GM19328 (cell line): ENCODE measurements around the gene SLC4A11.

Source experiments
- ATAC-seq: cut with Tn5 transposase; IDR thresholded peaks from one replicate; pipeline ENCODE4 v1.9.1; 2021; ENCODE audit warnings: mild to moderate bottlenecking, moderate library complexity; ENCODE audit not compliant: unreplicated experiment

The SLC4A11 gene

DNA sequence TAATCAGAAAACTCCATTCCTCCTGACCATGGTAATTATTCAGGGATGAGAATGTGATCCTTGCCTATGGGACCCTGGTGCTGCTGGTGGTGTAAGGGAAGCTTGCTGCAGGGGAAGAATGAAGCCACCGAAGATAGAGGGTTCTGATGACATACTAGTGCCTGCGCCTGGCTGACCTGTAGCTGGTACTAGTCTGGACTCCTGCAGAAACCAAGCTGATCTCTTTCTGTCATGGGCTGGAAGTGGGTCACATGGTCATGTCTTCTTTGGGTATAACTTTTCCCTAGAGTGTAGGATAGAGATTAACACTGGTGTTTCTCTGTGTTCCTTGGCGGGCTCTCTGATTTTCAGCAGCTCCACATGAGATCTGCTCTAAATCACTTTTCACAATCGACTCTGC lies 8.6 kb upstream of the SLC4A11 start:
- ATAC-seq, result no peak

DNA sequence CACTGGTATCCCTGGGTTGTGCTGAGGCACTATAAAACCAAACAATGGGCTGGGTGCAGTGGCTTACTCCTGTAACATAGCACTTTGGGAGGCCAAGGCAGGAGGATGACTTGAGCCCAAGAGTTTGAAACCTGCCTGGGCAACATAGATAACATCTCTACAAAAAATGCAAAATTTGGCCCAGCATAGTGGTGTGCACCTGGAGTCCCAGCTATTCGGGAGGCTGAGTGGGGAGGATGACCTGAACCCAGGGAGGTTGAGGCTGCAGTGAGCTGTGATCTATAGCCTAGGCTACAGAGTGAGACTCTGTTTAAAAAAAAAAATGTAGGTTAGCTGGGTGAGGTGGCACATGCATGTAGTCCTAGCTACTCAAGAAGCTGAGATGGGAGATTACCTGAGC lies 7.7 kb upstream of the SLC4A11 start:
- ATAC-seq, result no peak

DNA sequence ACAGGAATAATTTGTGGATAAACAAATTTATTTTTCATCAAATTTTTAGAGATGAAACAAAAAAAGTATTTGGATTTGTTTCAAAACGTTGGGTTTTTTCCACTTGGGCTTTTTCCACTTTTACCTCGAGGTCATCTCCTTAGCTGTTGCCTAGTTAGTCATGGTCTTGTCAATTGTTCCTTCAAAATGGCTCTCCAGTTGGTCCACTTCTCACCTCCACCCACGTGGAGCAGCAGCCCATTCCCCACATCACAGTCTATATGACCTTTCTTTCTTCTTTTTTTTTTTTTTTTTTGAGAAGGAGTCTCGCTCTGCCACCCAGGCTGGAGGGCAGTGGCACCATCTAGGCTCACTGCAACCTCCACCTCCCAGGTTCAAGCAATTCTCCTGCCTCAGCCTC lies 6.7 kb upstream of the SLC4A11 start:
- no peak for ATAC-seq

DNA sequence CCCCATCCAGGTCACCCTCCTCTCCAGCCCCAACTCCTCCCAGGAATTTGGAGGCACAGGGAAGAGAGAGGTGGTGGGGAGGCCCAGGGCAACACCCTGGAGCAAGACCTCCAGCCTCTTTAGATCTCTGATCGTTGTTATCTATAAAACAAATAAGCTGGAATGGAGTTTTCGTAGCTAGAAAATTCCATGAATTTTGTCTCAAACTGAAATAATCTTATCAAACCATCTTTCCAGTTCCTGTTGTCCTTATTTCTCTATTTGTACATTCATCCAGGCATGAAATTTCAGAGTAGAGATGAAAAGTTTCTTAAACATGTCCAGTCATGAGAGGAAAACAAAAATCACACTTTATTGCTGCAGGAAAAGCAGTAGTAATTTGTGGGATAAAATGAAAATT lies 6.2 kb upstream of the SLC4A11 start:
- no peak for ATAC-seq

DNA sequence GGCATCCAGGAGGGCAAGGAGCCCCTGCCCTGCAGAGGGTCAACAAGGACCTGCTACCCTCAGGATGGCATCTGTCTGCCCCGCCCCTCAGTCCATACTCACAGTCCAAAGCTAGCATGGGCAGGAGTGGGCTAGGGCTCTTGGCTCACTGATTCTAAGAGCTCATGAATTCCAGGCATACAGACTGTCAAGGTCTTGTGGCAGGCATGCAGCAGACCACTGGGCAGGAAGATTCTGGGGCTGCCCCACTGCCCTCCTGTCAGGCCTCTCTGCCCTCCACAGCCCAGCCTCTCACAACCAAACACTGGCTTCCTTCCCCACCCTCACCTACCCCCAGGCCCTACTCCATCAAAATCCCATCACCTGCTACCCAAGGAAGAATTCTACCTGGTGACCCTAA lies 5.6 kb upstream of the SLC4A11 start:
- ATAC-seq, result no peak

DNA sequence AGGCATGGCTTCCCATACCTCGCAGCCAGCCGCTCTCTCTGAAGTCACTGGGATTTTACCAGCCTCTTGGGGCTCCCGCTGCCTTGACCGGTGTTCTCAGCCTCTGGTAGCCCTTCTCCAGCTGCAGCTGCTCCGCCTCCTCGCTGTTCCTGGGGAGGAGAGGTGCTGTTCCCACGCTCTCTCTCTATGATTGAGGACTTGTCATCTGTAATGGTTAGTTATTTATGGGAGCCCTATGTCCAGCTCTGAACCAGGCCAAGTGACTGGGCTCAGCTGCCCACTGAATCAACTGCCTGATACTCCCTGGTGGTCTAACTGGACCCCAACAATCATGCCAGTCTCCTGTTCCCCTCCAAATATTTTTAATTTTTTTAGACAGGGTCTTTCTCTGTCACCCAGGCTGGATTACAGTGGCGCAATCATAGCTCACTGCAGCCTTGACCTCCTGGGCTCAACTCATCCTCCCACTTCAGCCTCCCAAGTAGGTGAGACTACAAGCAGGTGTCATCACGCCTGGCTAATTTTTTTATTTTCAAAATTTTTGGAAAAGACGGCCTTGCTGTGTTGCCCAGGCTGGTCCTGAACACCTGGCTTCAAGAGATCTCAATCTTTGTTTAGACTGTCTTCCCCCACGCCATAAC lies 4.8 kb upstream of the SLC4A11 start:
- no peak for ATAC-seq

DNA sequence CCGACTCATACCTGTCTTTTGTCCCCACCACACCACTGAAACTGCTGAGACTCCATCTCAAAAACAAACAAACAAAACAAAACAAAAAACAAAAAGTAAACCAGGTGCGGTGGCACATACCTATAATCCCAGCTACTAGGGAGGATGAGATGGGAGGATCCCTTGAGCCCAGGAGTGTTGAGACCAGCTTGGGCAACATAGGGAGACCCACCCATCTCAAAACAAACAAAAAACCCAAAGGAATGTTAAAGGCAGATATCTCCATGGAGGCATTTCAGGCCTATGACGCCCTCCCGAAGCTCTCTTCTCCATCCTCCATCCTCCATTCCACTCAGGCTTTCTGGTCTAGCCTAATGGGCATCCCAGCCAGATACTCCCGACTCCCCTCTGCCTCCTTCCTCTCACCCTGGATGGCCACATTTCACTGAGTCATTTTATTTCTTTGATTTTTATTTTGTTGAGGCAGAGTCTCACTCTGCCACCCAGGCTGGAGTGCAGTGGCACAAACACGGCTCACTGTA lies 3.2 kb upstream of the SLC4A11 start:
- ATAC-seq, result no peak

DNA sequence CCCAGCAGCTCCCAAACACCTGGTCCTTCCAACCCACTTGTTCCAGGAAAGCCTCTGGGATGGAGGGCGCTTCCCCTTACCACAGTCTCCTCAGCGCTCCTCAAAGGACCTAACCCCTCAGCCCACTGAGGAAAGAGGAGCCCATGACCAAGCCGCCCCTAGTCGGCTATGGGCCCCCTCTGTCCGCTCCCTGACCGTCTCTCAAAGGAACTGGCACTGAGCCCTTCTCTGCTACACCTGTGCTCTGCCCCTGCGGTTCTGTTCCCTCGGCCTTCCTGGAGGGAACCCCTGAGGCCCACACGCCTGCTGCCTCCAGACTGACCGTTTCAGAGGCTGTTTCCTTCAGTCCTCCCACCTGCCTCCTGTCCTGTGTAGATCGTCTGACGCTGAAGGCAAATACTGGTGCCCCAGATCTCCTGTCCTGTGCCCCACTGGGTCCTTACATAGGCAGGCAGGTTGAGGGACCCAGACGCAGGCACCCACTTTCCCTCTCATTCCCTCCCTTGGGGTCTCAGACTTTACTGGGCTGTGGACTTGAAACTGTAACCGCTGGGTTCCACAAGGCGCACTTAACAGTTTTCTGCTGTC lies 1.9 kb upstream of the SLC4A11 start:
- no peak for ATAC-seq

DNA sequence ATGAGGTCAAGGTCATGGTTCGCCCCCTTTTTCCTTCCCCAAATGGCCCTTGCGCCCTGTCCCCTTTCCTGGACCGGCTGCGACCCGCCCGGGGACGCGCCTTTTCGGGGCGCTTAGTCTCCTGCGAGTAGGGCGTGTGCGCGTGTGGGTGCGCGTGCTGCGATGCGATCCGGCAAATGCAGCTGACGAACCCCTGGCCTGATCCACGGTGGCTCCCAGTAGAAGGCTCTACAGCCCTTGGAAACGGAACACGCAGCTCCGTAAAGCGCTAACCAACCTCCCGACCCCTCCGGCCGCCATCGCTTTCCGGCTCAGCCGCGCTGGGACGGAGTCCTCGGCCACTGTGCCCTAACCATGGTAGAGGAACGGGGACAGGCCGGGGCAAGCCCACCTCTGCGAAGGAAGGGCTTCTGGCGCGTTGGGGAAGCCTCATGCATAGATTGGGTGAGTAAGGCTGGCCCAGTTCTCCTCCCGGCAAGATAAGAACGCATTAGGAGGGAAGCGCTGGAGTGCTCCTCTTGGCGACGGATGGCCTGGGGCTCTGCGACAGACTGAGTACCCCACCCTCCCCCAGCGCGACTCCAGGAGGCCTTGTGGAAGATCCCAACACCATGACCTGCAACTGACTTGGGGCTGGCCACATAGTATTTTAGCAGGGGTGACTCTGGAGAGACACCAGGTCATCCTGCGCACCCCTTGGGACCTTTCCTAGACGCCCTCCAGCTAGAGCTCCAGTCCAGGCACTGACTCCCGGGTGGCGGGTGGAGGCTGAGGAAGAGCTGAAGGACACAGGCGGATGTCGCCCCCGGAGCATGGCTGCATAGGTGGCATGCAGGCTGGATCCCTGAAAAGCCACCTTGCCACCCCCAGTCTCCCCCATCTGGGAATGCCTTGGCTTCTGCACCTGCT lies 1.1 kb upstream of the SLC4A11 start:
- ATAC-seq, result no peak

DNA sequence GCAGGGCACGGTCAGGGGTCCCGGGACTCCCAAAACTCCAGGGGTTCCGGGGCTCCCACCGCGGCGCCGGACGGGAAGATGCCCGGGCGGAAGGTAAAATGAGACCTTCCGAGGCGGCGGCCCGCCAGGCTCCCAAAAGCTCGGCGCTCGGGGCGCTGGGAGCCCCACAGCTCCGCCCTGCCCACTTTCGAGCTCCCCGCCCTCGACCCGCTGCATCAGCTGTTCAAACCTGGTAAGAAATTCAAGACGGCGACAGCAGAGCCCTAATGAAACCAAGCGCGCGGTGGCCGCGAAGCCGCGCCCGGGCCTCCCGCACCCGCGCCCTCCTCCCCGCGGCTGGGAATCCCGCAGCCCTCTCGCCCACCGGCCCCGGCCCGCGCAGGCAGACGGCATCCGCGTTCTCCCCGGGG lies 369 bp downstream of the SLC4A11 start:
- ATAC-seq, result no peak

DNA sequence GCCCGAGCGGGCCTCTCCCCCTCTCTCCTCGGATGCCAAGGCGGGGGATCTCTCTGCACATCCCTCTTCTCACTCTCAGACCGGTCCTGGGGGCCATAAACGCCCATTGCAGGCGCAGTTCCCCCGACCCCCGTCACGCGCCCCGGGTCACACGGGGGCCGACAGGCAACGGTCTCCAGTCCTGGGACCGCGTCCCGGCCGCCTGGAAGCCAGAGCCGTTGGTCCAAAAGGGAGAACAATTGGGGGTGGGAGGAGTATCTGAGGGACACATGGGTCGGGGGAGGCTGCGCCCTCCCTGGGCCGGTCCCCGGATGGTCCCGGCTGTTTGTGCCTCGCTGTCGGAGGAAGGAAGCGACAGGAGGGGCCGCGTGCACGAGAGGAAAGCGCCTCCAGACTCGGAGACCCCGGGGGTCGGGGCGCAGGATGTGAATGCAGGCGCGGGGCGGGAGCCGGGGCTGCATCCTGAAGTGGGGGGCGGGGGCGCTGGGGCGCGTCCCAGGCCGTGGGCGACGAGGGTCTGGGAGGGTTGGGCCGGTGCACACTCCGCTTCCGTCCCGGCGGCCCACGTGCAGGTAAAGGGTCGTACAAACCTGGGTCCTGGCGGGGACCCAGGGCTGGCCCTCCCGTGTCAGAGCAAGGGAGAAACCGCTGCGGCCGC lies 903 bp downstream of the SLC4A11 start:
- no peak for ATAC-seq

DNA sequence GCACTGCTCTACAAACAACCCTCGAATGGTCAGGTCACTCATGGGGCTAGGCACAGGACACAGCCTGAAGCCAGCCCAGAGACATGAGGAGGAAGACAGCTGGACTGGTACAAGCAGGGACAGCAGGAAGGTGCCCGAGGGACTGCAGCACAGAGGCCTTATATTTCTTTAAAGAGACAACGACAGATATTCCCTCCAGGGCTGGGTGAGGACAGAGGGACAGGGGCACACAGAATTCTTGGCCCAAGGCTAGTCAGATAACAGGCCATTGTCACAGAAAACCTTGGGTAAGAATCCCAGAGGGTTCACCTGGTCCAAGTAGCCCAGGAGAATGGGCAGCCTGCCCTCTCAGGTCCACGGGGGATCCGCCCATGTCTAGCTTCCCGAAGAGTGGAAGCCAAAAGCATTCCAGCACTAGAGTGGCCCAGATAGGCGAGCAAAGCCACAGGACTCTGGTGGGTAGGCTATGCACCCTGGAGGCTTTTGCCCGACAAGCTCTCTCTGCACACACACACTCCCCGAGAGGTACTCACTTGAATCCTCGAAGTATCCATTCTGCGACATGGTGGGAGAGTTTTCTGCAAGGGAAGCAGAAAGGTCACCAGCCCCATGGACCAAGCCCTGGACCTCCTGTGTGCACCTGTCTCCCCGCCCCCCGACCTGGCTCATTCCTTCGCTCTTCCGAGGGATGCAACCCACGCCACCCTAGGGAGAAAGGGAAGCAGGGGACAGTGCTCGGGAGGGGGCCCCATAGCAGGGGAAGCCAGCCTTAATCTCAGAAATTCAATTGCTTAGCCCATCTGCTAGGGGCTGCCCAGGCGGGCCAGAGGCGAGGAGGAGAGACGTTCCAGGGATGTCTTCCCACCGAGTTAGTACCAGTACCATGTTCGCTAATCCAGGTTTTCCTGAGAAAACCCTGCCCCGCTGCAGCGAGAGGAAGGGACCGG lies 1.7 kb downstream of the SLC4A11 start:
- ATAC-seq, result no peak

DNA sequence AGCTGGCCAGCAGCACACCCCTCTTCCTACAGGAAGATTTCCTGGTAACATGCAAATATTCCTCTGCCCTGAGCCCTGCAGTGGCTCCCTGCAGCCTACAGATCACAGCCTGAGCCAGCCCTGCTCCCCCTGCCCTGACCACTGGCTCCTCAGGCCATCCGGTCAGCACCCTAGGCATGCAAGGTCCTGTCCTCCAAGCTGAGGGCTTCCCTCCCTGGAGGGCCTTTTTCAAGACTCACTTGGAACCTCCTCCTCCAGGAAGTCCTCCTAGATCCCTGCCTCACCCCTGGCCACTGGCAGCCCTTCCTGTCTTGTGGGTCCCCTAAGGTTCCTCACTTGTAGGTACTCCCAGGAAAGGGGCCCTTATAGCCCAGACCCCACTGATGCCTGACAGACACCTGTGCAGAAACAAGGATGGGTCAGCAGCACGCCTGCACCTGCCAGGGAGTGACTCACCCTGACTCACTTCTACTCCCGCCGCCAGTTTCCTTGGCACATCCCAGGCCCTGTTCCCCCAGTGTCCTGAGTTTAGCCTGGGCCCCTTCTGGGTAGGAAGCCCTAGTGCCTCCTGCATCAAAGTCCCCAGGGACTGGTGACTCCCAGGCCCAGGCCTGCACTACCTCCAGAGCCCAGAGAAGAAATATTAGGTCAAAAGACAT lies 3.2 kb downstream of the SLC4A11 start:
- no peak for ATAC-seq

DNA sequence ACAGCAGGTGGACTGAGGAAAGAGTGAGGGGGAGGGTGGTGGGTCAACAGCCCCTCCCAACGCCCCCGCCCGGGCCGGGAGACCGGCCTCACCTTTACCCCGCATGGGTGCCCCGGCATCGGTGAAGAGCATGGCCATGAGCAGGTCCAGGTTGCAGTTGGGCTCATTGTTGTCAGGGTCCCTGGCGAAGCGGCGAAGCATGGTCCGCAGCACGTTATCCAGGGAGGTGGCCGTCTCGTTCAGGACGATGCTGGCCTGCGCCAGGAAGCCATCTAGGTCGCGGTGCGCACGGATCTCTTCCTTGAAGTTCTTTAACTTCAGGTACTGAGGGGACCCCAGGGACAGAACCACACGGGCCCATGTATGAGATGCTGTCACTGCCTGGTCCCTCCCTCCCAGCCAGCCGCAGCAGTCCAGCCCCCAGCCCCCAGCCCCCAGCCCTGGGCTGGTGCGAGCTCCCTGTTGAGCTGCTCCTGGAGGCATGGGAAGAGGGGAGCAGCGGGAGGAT lies 4.9 kb downstream of the SLC4A11 start:
- ATAC-seq, result no peak

DNA sequence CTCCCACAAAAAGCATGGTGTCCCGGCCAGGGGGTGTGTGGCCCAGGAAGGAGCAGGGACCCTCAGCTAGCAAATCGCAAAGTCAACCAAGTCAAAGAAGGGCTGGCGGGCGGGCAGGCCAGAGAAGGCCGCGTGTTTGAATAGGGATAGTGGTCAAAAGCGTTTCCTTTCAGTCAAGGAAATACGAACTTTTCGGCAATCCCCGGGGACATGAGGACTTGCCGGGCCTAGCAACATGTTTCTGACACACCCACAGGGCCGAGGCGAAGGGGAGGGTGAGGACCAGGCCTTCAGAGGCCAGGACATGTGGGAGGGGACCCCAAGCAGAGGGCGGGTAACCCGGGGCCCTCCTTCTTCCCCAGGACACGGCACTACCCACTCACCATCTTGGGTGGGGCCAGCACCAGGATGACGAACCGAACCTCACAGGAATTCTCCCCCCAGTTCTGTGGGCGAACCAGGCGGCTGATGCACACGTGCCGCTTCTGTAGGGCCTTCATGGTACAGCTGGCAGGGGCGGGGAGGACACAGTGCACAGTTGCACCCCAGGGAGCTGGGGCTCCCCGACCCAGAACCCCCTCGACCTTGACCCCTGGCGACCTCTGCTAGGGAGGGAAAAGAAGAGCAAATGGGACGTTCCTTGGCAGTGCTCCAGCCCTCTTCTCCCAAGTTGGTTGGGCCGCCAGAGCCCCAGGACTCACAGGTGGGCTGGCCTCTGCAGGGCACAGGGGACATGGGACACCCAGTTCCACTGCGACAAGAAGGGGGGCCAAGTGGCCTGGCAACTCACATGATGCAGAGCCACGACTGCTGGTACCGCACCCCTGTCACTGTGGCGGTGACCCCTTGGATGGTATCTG lies 5.6 kb downstream of the SLC4A11 start:
- ATAC-seq, result no peak

DNA sequence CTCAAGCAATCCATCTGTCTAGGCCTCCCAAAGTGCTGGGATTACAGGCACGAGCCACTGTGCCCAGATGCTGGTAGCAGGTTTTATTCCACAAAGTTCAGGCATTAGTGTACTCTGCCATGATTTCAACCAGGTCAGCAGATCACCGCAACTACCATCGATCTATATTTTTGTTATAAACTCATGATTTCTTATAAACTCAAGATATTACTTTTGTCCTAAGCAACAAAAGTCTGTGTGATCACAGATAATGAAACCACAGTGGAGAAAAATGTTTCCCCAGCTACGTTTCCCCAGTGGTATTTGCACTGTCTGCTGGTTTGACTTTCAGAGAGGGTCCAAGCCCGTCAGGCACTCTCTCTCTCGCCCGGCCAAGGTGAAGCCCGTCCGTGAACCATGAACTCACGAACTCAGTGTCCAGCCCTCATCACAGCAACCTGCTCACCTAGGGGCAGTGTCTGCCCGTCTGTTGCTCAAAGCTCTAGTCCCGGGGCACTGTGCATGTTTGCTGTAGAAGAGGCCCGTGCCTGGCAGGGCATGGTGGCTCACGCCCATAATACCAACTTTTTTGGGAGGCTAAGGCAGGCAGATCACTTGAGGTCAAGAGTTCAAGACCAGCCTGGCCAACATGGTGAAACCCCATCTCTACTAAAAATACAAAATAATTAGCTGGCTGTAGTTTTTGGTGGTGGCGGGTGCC lies 7.0 kb downstream of the SLC4A11 start:
- no peak for ATAC-seq

DNA sequence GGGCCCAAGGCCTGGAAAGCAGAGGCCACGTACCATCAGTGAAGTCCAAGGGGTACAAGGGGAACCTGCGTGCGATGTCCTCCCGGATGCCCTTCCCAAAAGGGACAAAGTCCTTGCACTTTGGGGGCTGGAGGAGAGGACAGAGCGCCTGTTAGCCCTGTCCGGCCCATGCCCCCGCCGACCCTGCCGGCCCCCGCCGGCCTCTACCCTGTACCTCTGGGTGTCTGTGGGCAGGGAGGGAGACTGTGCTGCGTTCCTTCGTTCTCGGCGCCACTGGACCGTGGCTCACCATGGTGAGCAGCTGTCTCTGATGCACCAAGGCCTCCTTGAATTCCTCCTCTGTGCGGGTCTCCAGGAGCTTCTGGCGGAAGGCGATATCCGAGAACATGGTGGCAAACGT lies 7.9 kb downstream of the SLC4A11 start:
- ATAC-seq, result no peak

DNA sequence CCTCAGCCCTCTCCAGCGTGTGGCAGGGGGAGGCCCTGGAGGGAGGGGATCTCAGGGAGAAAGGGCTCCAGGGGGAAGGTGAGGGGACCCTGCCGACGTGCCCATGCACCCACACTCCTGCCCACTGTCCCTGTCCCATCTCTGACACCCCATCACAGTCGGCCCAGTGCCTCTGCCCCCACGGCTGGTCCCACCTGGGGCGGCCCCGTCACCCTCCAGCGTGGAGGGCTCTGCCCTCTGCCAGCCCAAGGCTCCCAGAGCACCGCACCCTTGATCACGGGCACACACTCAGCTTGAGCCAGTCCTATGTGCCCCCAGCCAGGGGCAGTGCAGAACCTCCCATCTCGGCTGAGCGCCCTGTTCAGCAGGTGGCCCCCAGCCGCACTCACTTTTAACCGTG lies 9.2 kb downstream of the SLC4A11 start:
- ATAC-seq, result no peak
